ENCODE measurements around the gene DLG2.

DNA sequence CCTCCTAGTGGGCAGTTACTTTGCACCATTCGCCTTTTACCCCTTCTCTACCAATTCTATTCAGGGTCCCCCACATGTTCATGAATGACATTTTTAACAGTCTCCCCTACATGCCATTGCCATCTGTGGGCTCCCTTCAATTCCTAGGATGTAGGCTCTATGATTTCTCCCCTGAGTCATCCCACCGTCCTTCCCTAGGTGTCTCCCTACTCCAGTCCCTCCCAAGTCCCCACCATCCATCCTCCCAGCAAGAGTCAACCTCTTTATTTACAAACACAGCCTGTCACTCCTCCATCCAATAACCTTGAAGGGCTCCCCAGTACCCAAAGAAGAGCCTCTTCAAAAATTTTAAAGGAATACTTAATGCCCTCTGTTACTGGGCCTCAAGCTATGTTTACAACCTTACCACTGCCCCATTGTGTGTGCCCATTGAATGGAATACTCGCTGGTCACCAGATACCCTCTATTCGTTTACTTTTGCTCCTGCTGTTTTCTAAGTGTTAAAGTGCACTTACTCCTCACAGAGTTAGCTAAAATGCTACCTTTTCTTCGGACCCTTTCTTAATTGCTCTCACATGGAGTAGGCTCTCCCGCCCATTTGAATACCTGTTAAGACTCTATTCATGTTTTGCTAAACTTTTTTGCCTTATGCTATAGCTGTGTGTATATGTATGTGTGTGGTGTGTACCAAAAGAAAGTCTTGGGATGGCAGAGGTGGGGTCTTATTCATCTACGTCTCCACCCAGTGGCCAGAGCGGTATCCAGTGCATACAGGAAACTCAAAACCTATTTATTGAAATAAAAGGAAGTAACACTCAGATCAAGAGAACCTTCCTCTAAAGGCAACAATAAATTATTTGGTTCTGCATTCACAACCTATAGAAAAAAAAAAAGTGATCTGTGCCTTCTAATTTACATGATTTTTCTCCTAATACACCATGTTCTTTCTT lies 2105.2 kb downstream of the DLG2 start:
- TF ChIP-seq CTCF (IDR thresholded peaks at IDR 0.05 in 4 of 5, conservative IDR thresholded peaks at IDR 0.05 in 1 of 5) (peak in 1 of 5 experiments; percentile 12), POLR2A (IDR thresholded peaks at IDR 0.05) (no peak)
